Peyer's patch (tissue), 4 donors: ENCODE data around the gene MARF1. TPM values are rescaled to one million over a fixed set of nuclear protein-coding genes. Genes with fewer than 3 reads are reported as not detected.
"Not testable (repeated sequence)": the region's sequence is repeated elsewhere in the genome, so short reads cannot be mapped to it uniquely, and the experiment has no call there.

Experiments
- DNase-seq, 3 donors: peaks; one replicate each; pipeline ENCODE4 v3.0.0-alpha.2; 2017 to 2019
- H3K27ac ChIP-seq, 4 donors: fragments of 200-600 bp; sonication (generic); one replicate each; pipeline ENCODE4 v1.5.1; 2016 to 2019
- H3K27me3 ChIP-seq, 2 donors: fragments of 200-600 bp; sonication (generic); one replicate each; pipeline ENCODE4 v1.5.1; 2019
- H3K36me3 ChIP-seq, 3 donors: fragments of 200-600 bp; sonication (generic); one replicate each; pipeline ENCODE4 v1.5.1; 2016 to 2019
- H3K4me1 ChIP-seq, 4 donors: fragments of 200-600 bp; sonication (generic); one replicate each; pipeline ENCODE4 v1.5.1; 2016 to 2019
- H3K4me3 ChIP-seq, 4 donors: fragments of 200-600 bp; sonication (generic); 1 replicate in 3 of 4; 2 replicates in 1 of 4; pipeline ENCODE4 v1.5.1; 2016 to 2019; ENCODE audit warnings: mild to moderate bottlenecking in 1 of 4
- H3K9me3 ChIP-seq, 4 donors: fragments of 200-600 bp; sonication (generic); one replicate each; pipeline ENCODE4 v1.5.1; 2016 to 2019; ENCODE audit warnings: mild to moderate bottlenecking in 1 of 4
- POLR2A ChIP-seq, 2 donors: fragments of 450-650 bp; IDR thresholded peaks; one replicate each; pipeline ENCODE4 v1.5.1; 2017; ENCODE audit warnings: antibody characterized with exemption in 2 of 2, mild to moderate bottlenecking in 2 of 2, moderate library complexity in 2 of 2
- total RNA-seq, 4 donors: library from RNA; depleted of rRNA; stranded (reverse); fragments of >200 nt; gene quantifications; one replicate each; pipeline ENCODE4 v1.1.0, GENCODE V29; 2016
- TF ChIP-seq, protein P1 (sequence below), 6 experiments: fragments of 450-650 bp in 4 of 6; fragments of 200-600 bp in 2 of 6; sonication (generic) in 1 of 6; IDR thresholded peaks; one replicate each; pipeline ENCODE4 v1.5.1; 2017 to 2019; ENCODE audit warnings: antibody characterized with exemption in 6 of 6, mild to moderate bottlenecking in 3 of 6, moderate library complexity in 1 of 6

Gene MARF1
- total RNA-seq, 4 donors from 2014 or later = 39.1 to 74.3 (median 52.1) TPM

DNA sequence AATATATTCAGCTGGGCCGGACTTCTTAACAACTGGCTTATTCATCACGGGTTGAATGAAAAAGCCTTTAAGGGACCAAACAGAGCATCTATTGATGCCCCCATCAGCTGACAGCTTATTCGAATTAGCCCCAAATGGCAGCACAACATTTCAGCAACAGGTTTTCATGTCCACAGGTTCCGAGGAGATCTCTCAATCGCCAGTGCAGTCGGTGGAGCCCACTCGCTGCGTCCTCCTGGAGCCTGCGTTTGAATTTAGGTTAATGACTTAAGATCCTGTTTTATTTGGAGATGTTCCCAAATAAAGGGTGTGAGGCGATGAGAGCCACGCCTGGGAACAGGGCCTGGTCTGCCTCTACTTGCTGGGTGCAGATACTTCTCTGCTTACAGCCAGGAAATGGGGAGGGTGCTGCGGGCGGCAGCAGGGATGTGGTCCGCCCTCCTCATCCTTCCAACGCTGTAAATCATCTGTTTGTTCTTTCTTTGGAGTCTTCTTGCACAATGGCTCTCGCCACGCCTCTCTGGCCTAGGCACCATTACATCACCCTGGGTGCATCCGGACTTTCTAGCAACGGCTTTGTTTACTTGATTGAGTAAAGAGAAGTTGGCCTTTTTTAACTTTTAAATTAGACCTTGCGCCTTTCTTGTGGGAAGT is 29.7 kb upstream of the MARF1 start:
- peak; percentile 65 to 93 (median 80) for DNase-seq
- Histone ChIP-seq H3K27ac (peak overlapping the region; percentile 65 to 85 (median 75)), H3K4me3 (no peak overlapping the region), H3K36me3 (peaks cover 0 to 30% (median 0%) of the 10 kb centered on the region in 3 donors), H3K27me3 (no peaks in the 10 kb centered on the region), H3K9me3 (no peaks in the 10 kb centered on the region), H3K4me1 (peaks cover 0 to 11% (median 3%) of the 10 kb centered on the region in 4 donors)
- TF ChIP-seq, protein P1, sequence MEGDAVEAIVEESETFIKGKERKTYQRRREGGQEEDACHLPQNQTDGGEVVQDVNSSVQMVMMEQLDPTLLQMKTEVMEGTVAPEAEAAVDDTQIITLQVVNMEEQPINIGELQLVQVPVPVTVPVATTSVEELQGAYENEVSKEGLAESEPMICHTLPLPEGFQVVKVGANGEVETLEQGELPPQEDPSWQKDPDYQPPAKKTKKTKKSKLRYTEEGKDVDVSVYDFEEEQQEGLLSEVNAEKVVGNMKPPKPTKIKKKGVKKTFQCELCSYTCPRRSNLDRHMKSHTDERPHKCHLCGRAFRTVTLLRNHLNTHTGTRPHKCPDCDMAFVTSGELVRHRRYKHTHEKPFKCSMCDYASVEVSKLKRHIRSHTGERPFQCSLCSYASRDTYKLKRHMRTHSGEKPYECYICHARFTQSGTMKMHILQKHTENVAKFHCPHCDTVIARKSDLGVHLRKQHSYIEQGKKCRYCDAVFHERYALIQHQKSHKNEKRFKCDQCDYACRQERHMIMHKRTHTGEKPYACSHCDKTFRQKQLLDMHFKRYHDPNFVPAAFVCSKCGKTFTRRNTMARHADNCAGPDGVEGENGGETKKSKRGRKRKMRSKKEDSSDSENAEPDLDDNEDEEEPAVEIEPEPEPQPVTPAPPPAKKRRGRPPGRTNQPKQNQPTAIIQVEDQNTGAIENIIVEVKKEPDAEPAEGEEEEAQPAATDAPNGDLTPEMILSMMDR (IDR thresholded peaks at IDR 0.05) = no peak
- TF ChIP-seq POLR2A (IDR thresholded peaks at IDR 0.05) = no peak

DNA sequence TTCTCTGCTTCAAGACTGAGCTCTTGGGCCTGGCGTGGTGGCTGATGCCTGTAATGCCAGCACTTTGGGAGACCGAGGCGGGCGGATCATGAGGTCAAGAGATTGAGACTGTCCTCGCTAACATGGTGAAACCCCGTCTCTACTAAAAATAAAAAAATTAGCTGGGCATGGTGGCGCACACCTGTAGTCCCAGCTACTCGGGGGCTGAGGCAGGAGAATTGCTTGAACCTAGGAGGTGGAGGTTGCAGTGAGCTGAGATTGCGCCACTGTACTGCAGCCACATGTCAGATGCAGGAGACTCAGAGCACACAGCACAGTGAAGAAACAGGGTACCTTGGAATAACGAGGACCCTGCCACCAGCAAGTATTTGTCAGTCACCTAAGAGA is 29.2 kb upstream of the MARF1 start:
- DNase-seq, H3K27me3 ChIP-seq, H3K4me3 ChIP-seq, H3K9me3 ChIP-seq: not testable (repeated sequence)
- Histone ChIP-seq H3K36me3 (peaks cover 0 to 32% (median 0%) of the 10 kb centered on the region in 3 donors), H3K4me1 (peaks cover 0 to 11% (median 3%) of the 10 kb centered on the region in 4 donors), H3K27ac (peak overlapping the region; percentile 65 to 85 (median 75))

DNA sequence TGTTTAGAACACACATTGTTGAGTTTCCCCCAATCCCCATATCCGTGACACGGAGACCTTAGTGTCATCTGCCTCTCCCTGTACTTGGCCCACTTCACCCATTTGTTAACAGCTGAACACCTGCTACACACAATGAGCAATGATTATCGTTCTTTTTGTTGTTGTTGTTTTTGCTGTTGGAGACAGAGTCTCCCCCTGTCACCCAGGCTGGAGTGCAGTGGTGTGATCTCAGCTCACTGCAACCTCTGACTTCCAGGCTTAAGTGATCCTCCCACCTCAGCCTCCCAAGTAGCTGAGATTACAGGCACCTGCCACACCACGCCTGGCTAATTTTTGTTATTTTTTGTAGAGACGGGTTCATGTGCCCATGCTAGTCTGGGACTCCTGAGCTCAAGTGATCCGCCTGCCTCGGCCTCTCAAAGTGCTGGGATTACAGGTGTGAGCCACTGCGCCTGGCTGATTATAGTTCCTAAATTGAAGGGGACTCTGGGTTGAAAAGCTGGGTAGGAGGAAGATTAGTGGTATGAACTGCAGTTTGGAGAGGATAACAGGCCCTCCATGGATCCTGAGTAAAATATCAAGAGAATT is 28.7 kb upstream of the MARF1 start:
- Histone ChIP-seq H3K27me3 (no peaks in the 10 kb centered on the region), H3K4me1 (peaks cover 0 to 11% (median 3%) of the 10 kb centered on the region in 4 donors), H3K27ac (peak overlapping the region in 3 of 4 donors; percentile 67 to 85 (median 83)), H3K9me3 (no peaks in the 10 kb centered on the region), H3K36me3 (peaks cover 0 to 37% (median 0%) of the 10 kb centered on the region in 3 donors), H3K4me3 (no peak overlapping the region)
- no peak for DNase-seq
- TF ChIP-seq POLR2A (IDR thresholded peaks at IDR 0.05) = no peak
- TF ChIP-seq, protein P1 (IDR thresholded peaks at IDR 0.05) = no peak

DNA sequence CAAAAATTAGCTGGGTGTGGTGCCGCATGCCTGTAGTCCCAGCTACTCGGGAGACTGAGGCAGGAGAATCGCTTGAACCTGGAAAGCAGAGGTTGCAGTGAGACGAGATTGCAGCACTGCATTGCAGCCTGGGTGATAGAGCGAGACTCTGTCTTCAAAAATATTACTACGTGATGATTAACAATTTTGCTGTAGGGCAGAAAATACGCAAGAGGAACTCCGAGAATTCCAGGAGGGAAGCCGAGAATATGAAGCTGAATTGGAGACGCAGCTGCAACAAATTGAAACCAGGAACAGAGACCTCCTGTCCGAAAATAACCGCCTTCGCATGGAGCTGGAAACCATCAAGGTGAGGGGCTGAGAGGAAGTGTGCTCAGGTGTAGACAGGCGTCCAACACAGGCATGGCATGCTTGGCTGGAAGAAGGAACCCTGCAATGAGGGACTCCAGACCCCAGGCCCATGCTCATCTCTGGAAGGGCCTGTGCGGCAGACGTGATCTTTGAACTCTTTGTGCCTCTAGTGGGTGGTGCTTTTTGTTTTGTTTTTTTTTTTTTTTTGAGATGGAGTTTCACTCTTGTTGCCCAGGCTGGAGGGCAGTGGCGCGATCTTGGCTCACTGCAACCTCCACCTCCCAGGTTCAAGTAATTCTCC is 24.3 kb upstream of the MARF1 start:
- Histone ChIP-seq H3K4me1 (no peaks in the 10 kb centered on the region), H3K27me3 (no peaks in the 10 kb centered on the region), H3K4me3 (no peak overlapping the region), H3K27ac (no peak overlapping the region), H3K9me3 (no peaks in the 10 kb centered on the region), H3K36me3 (peaks cover 0 to 57% (median 0%) of the 10 kb centered on the region in 3 donors)
- TF ChIP-seq, protein P1 (IDR thresholded peaks at IDR 0.05) = no peak
- no peak for TF ChIP-seq POLR2A (IDR thresholded peaks at IDR 0.05)
- no peak for DNase-seq

DNA sequence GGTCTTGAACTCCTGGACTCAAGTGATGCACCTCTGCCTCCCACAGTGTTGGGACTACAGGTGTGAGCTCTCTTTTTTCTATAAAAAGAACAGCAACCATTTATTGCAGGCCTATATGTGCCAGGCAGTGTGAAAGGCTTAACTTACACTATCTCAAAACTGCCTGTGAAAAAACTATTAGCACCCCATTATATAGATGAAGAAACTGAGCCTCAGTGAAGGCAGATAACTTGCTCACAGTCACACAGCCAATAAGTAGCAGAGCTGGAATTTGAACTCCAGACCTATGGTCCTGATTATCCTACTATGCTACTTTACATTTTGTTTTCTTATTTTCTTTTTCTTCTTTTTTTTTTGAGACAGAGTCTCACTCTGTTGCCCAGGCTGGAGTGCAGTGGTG is 22.2 kb upstream of the MARF1 start:
- Histone ChIP-seq H3K27me3 (no peaks in the 10 kb centered on the region), H3K4me3 (no peak overlapping the region), H3K27ac (no peak overlapping the region), H3K4me1 (no peaks in the 10 kb centered on the region), H3K9me3 (no peaks in the 10 kb centered on the region), H3K36me3 (peaks cover 0 to 51% (median 0%) of the 10 kb centered on the region in 3 donors)
- TF ChIP-seq POLR2A (IDR thresholded peaks at IDR 0.05) = no peak
- TF ChIP-seq, protein P1 (IDR thresholded peaks at IDR 0.05) = no peak
- no peak for DNase-seq

DNA sequence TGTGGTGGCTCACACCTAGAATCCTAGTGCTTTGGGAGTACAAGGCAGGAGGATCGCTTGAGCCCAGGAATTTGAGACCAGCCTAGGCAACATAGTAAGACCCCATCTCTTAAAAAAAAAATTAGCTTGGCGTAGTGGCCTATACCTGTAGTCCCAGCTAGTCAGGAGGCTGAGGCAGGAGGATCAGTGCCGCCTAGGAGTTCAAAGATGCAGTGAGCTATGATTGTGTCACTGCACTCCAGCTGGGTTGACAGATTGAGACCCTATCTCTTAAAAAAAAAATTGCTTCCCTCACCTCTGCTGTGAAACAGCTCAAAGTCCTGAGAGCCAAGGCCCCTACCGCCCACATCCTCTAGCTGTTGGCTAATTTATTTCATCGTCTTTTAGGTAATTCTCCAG is 17.2 kb upstream of the MARF1 start:
- no peaks in the 10 kb centered on the region for H3K27me3 ChIP-seq
- H3K4me3 ChIP-seq = no peak overlapping the region
- peak overlapping the region in 1 of 4 donors; percentile 43 for H3K27ac ChIP-seq
- DNase-seq = no peak
- no peaks in the 10 kb centered on the region for H3K4me1 ChIP-seq
- peaks cover 0 to 5% (median 0%) of the 10 kb centered on the region in 3 donors for H3K36me3 ChIP-seq
- H3K9me3 ChIP-seq = no peaks in the 10 kb centered on the region
- TF ChIP-seq POLR2A (IDR thresholded peaks at IDR 0.05) = no peak
- TF ChIP-seq, protein P1 (IDR thresholded peaks at IDR 0.05) = no peak
